Neural crest cell (in vitro differentiated cells): Measurements from ENCODE around the gene TRIM43. TPM values are rescaled to one million over a fixed set of nuclear protein-coding genes. Genes with fewer than 3 reads are reported as not detected.

Experiments used
- total RNA-seq: library from RNA; stranded (reverse); gene quantifications from 2 replicates; pipeline ENCODE4 v1.2.1, GENCODE V29; 2021

Gene TRIM43
- total RNA-seq, 1 donor from 2014 or later, result not detected

Other genes with a start within 250 kb of the TRIM43 start
- 37.7 and 42.2 TPM in 2 replicates for gene FAHD2A, start 189.3 kb upstream of the TRIM43 start, total RNA-seq
- not detected in 2 replicates for gene TRIM43B, start 107.2 kb upstream of the TRIM43 start, total RNA-seq